OCI-LY1 (cell line): ENCODE data around the gene TBC1D20.

Source experiments
- H2AFZ ChIP-seq: fragments of 200-600 bp; sonication (generic), shearing (Covaris generic); 2 replicates; pipeline ENCODE4 v1.6.0; 2014; ENCODE audit warnings: antibody characterized with exemption, mild to moderate bottlenecking, low read length
- H3F3A ChIP-seq: fragments of 200-600 bp; sonication (generic), shearing (Covaris generic); 2 replicates; pipeline ENCODE4 v1.6.0; 2014; ENCODE audit warnings: mild to moderate bottlenecking, antibody characterized with exemption, low read length, moderate library complexity; ENCODE audit not compliant: insufficient read depth
- H3K27ac ChIP-seq: fragments of 200-600 bp; sonication (generic); 2 replicates; pipeline ENCODE4 v1.5.1; 2014; ENCODE audit warnings: low read length, mixed run types, mild to moderate bottlenecking, low read depth; ENCODE audit not compliant: poor library complexity, severe bottlenecking
- H3K27me3 ChIP-seq: fragments of 200-600 bp; sonication (generic); 2 replicates; pipeline ENCODE4 v1.6.0; 2014; ENCODE audit warnings: antibody characterized with exemption, mild to moderate bottlenecking, low read length, moderate library complexity; ENCODE audit not compliant: insufficient read depth
- H3K36me3 ChIP-seq: fragments of 200-600 bp; sonication (generic); 2 replicates; pipeline ENCODE4 v1.6.1; 2014; ENCODE audit warnings: mild to moderate bottlenecking, antibody characterized with exemption, low read length, moderate library complexity, mixed read lengths; ENCODE audit not compliant: insufficient read depth
- H3K4me1 ChIP-seq: fragments of 200-600 bp; sonication (generic); 2 replicates; pipeline ENCODE4 v1.5.1; 2014; ENCODE audit warnings: mild to moderate bottlenecking, low read length, moderate library complexity; ENCODE audit not compliant: insufficient read depth, severe bottlenecking
- H3K4me2 ChIP-seq: fragments of 200-600 bp; sonication (generic), shearing (Covaris generic); 2 replicates; pipeline ENCODE4 v1.6.1; 2014; ENCODE audit warnings: low read length
- H3K4me3 ChIP-seq: fragments of 200-600 bp; sonication (generic); 2 replicates; pipeline ENCODE4 v1.5.1; 2014; ENCODE audit warnings: low read length, low read depth, mild to moderate bottlenecking, mixed read lengths; ENCODE audit not compliant: poor library complexity, severe bottlenecking
- H3K79me2 ChIP-seq: fragments of 200-600 bp; shearing (Covaris generic); 2 replicates; pipeline ENCODE4 v1.6.1; 2016; ENCODE audit warnings: mixed run types, low read length, mixed read lengths; ENCODE audit not compliant: insufficient read depth
- H3K9ac ChIP-seq: fragments of 200-600 bp; sonication (generic), shearing (Covaris generic); 2 replicates; pipeline ENCODE4 v1.6.1; 2014; ENCODE audit warnings: mild to moderate bottlenecking, low read length, mixed read lengths
- H3K9me2 ChIP-seq: fragments of 200-600 bp; sonication (generic), shearing (Covaris generic); 2 replicates; pipeline ENCODE4 v1.6.1; 2014; ENCODE audit warnings: low read depth, mild to moderate bottlenecking, low read length, mixed read lengths
- H3K9me3 ChIP-seq: fragments of 200-600 bp; shearing (Covaris generic); 2 replicates; pipeline ENCODE4 v1.6.1; 2014; ENCODE audit warnings: low read length, mixed read lengths
- H4K20me1 ChIP-seq: fragments of 200-600 bp; sonication (generic), shearing (Covaris generic); 2 replicates; pipeline ENCODE4 v1.6.0; 2016; ENCODE audit warnings: mild to moderate bottlenecking, low read length; ENCODE audit not compliant: insufficient read depth
- EZH2 ChIP-seq: fragments of 200-600 bp; sonication (generic), shearing (Covaris generic); IDR thresholded peaks from 2 replicates; pipeline ENCODE4 v1.8.0; 2017; ENCODE audit warnings: borderline replicate concordance, mixed run types, mild to moderate bottlenecking, antibody characterized with exemption, low read length, moderate library complexity, mixed read lengths
- TF ChIP-seq, protein P1 (sequence below): fragments of 200-600 bp; sonication (generic), shearing (Covaris generic); IDR thresholded peaks from 2 replicates; pipeline ENCODE4 v1.5.1; 2017; ENCODE audit warnings: mild to moderate bottlenecking, antibody characterized with exemption, low read length, moderate library complexity, mixed read lengths

The TBC1D20 gene

DNA sequence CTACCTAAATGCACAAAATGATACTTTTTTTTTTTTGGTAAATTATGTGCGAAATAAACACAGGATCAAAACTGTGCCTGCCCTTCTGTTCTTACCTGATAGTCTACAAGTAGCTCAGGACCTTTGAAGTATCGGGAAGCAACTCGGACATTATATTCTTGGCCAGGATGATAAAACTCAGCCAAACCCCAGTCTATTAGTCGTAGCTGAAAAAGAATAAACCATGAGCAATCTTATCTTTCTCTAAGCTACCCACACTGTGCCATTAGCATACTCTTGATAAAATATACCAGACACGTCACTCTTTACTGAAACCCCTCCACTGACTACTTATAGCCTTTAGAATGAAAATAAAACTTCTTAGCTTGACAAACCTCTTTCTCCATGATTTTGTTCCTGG is 29.8 kb upstream of the TBC1D20 start:
- no peaks in the 10 kb centered on the region for H3K4me1 ChIP-seq
- H4K20me1 ChIP-seq, result no peaks in the 10 kb centered on the region
- H3K4me3 ChIP-seq, result no peak overlapping the region
- no peaks in the 10 kb centered on the region for H3K9me3 ChIP-seq
- no peak overlapping the region for H3K27ac ChIP-seq
- H3K4me2 ChIP-seq, result no peak overlapping the region
- no peaks in the 10 kb centered on the region for H3K9me2 ChIP-seq
- no peak for TF ChIP-seq EZH2
- TF ChIP-seq, protein P1, sequence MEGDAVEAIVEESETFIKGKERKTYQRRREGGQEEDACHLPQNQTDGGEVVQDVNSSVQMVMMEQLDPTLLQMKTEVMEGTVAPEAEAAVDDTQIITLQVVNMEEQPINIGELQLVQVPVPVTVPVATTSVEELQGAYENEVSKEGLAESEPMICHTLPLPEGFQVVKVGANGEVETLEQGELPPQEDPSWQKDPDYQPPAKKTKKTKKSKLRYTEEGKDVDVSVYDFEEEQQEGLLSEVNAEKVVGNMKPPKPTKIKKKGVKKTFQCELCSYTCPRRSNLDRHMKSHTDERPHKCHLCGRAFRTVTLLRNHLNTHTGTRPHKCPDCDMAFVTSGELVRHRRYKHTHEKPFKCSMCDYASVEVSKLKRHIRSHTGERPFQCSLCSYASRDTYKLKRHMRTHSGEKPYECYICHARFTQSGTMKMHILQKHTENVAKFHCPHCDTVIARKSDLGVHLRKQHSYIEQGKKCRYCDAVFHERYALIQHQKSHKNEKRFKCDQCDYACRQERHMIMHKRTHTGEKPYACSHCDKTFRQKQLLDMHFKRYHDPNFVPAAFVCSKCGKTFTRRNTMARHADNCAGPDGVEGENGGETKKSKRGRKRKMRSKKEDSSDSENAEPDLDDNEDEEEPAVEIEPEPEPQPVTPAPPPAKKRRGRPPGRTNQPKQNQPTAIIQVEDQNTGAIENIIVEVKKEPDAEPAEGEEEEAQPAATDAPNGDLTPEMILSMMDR, result no peak
- H3K9ac ChIP-seq, result no peak overlapping the region
- H2AFZ ChIP-seq, result no peak overlapping the region
- H3F3A ChIP-seq, result no peaks in the 10 kb centered on the region
- H3K27me3 ChIP-seq, result no peaks in the 10 kb centered on the region
- no peaks in the 10 kb centered on the region for H3K79me2 ChIP-seq
- H3K36me3 ChIP-seq, result peaks cover 90% of the 10 kb centered on the region

DNA sequence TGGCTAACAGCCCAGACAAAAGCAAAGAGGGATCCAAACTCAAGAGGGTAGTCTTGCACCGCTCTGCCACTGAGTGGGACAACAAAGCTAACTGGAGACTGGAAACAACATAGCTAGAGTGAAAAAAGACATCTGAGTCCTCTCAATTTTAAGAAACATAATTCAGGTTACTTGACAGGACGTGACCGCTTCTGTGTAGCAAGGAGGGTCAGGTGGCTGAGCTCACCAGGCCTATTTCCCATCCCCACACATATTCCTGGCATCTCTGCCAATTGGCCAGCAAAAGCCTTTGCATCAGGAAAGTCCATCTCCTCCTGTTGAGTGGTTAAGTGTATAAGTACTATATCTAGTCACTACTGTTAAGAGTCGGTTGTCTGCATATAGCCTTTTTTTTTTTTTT is 25.3 kb upstream of the TBC1D20 start:
- no peaks in the 10 kb centered on the region for H3K4me1 ChIP-seq
- H3K9me3 ChIP-seq, result no peaks in the 10 kb centered on the region
- TF ChIP-seq, protein P1, result no peak
- no peak for TF ChIP-seq EZH2
- H3K4me3 ChIP-seq, result no peak overlapping the region
- H3K9ac ChIP-seq, result no peak overlapping the region
- no peaks in the 10 kb centered on the region for H3F3A ChIP-seq
- no peaks in the 10 kb centered on the region for H4K20me1 ChIP-seq
- no peaks in the 10 kb centered on the region for H3K27me3 ChIP-seq
- H3K79me2 ChIP-seq, result no peaks in the 10 kb centered on the region
- H3K4me2 ChIP-seq, result no peak overlapping the region
- H3K9me2 ChIP-seq, result no peaks in the 10 kb centered on the region
- peaks cover 92% of the 10 kb centered on the region for H3K36me3 ChIP-seq
- H3K27ac ChIP-seq, result no peak overlapping the region
- H2AFZ ChIP-seq, result no peak overlapping the region

DNA sequence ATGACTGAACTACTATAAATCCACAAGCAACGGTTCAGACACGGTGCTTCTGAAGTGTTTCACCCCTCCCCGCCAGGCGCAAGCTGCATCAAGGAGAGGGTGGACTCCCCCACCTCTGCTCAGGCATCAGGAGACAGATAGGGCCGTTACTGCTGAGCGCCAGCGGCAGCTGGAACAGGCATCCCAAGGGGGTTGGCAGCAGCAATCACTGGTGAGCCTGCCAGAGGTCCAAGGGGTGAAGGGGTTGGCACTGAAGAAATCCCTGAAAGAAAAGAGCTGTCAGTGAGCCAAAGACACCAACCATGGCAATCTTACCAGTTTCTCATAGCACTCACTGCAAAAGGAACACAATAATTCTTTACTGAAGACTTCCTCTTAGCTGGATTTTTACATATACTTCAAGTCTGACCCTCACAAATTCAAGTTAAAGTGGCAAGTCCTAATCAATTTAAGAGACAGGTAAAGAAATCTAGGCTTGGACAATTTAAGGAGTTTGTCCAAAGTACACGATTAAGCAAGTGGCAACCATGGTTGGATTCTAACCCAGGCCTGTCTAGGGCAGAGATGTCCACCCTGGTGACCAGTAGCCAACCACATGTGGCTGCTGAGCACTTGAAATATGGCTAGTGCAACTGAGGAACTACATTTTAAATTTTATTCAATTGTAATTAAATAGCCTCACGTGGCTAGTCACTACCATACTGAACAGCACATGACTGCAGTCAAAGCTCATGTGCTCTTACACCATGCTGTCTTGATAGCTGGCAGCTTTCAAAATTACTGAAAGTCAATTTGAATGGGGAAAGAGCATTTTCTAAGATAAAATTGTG is 21.7 kb upstream of the TBC1D20 start:
- Histone ChIP-seq H3K4me1 (no peaks in the 10 kb centered on the region), H3K9me2 (no peaks in the 10 kb centered on the region), H2AFZ (no peak overlapping the region), H4K20me1 (no peaks in the 10 kb centered on the region), H3K9ac (no peak overlapping the region), H3K9me3 (no peaks in the 10 kb centered on the region), H3K79me2 (no peaks in the 10 kb centered on the region), H3K4me2 (no peak overlapping the region), H3F3A (no peaks in the 10 kb centered on the region; the same call in 1 of the 2 replicates), H3K36me3 (peaks cover 91% of the 10 kb centered on the region), H3K27me3 (no peaks in the 10 kb centered on the region), H3K4me3 (no peak overlapping the region), H3K27ac (no peak overlapping the region)
- no peak for TF ChIP-seq EZH2
- TF ChIP-seq, protein P1, result no peak
